ENCODE data around the gene LRP1.

Gene LRP1

DNA sequence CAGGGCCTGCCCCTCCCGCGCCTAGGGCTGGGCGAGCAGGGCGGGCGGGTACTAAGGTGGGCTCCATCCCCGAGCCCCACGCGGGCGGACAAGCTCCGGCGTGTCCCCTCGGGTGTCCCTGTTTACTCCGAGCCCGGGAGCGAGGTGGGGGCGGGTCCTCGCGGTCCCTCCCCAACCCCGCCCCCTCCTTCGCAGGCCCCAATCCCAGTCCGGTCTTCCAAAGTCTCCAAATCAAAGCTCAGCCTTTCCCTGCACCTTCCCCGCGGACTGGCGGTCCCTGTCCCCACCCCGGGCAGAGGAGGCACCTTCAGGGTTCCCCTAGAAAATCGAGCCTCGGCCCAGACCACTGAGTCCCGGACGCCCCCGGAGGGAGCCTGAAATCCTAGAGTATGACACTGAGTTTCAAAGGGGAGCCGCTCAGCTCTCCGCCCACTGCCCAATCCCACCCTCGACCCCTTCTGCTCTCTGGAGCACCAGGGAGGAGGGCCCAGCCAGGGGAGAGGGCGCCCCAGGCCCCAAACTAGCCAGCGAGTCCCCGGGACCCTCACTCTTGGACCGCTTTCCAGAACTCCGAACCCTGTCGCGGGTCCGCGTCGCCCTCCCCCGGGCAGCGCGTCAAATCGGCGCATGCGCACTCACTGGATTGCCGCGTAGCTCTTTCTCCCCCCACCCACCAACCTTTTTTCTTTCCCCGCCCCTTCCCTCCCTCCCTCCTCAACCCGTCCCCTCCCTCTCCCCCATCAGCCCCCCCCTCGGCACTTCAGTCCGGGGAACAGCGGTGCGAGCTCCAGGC lies at the start of gene LRP1:
Gene LRP1 (plus strand): TSS at position 758 of the 793 bp plus-strand sequence. CDS start 482 bp downstream, outside the sequence.
- DNase-seq (ENCODE audit: low spot score): peak; percentile 91

DNA sequence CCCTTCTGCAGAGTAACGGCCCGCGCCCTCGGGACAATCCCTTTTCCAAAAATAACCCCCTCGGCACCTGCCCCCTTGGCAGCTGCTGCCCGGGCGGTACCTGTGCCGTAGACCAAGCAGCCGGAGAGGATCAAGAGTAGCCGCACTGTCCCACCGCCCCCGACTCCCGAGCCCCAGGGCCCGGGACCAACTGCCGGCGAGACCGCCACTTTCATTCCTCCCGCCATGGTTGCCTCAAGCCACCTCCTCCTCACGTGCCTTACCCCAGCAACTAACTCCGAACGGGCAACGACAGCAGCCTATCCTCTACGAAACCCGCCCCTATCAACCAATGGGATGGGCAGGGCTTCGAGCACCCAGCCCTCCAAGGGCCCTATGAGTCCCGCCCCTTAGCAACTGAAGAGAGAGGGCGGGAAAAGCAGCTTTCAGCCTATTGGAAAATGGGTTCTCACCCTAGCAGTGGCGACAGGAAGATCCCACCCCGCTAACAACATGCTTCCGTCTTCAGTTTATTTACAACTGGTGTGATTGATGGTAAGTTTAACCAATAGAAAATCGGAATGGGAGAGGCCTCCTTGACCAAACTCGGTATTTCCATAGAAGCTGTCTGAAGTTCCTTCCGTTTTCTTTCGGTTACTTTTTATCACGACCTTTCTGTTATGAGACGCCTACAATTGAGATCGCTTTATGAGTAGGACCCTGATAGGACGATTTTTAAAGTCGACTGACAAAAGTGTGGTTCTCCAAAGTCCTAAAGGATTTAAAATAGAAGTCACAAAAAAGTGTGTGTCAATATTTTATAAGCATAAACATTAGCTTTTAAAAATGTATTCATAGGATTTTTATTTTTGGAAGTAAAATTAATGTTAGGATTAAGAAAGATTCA lies 49.5 kb upstream of the LRP1 start, which contains the start of gene NEMP1:
Gene NEMP1 (minus strand): TSS at position 273 of the 886 bp plus-strand sequence. CDS start 46 bp downstream, at position 227.
- peak; percentile 99 for DNase-seq (ENCODE audit: low spot score)

DNA sequence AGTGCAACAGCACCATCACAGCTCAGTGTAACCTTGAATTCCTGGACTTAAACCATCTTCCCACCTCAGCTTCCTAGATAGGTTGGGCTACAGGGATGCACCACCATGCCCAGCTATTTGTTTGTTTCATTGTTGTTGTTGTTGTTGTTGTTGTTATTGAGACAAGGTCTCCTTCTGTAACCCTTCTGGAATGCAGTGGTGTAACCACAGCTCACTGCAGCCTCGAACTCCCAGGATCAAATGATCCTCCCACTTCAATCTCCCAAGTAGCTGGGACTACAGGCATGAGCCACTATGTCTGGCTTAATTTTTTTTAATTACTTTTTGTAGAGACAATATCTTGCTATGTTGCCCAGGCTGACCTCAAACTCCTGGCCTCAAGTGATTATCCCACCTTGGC lies 48.5 kb upstream of the LRP1 start:
- DNase-seq (ENCODE audit: low spot score): no peak

GRCh38 chr12:57080855-57081254 lies 47.4 kb upstream of the LRP1 start:
- DNase-seq (ENCODE audit: low spot score): no peak

DNA sequence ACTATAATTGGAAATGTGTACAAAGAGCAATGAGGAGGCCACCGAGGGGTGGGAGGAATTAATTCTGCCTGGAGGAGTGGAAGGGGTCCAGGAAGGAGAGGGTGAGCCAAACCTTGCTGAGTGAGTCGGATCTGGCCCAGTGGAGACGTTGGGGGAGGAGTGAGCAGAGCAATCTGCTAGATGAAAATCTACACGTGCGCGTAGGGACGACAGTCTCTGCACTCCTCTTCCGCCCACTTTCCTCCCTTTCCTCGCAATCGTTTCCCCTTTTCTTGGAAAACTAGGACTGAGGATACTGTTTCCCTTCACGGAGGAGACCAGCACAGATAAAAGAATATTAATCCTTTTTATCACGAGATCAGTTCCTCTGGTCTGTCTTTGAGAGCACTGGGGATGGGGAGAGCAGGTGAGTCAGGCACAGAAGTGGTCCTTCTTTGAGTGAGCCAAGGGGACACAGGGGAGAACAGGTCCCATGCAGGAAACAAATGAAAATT lies 42.2 kb upstream of the LRP1 start:
- DNase-seq (ENCODE audit: low spot score): peak; percentile 19

DNA sequence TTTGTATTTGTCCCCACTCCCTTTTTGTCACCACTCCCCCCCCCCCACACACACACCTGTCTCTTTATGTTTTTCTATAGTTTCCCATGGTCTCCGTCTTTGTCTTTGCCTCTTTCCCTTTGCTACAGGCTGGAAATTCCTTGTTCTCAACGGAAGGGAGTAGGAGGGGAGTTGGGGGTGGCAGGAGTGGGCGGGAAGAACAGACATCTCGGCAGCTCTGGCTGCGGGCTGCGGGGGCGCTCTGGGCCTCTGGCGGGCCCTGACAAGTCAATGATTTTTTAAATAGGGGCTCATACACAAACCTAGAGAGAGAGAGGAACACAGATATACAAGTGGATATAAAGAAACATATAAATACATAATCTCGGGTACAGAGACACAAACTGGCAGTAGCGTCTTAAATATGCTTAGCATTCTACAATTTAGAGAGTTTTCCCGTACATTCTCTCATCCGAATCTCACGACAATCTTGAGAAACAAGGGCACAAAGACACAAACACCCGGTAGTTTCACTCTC lies 41.7 kb upstream of the LRP1 start:
- peak; percentile 78 for DNase-seq (ENCODE audit: low spot score)

- peak; percentile 84 for DNase-seq (ENCODE audit: low spot score)
Measured at GRCh38 chr12:57087010-57087690, 41.1 kb upstream of the LRP1 start.

DNA sequence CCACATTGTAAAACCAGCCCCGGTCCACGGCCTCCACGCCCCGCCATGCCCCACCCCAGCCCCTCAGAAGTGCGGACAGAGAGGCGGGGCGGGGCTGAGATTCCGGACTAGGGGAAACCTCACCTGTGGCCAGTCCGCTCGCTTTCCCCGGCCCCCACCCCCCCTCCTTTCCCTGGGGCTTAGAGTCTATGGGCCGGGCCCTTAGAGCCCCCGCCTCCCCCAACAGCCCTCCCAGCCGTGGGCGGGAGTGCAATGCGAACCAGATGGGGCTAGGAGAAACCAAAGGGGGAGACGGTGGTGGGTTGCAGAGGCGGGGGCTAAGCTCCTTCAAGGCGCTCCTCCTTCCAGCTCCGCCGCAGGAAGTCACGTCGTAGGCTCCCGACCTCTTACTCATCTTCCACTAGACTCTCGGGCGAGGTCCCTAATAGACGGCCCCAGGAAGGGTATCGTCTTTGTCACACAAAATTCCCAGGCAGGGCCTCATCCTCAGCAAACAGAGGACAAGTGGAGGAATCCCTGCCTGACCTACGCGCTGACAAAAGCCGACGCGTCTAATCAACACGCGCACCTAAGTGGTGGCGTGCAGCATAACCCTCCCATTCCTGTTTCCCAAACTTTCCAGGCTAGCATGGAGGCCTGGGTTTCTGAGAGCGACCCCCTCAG lies 40.5 kb upstream of the LRP1 start:
- DNase-seq (ENCODE audit: low spot score): peak; percentile 81

- peak; percentile 92 for DNase-seq (ENCODE audit: low spot score)
Measured at GRCh38 chr12:57088354-57089270, 39.7 kb upstream of the LRP1 start, which contains the start of gene NAB2. TSS of gene NAB2 (plus strand) at chr12:57089114. CDS start at chr12:57089272, 158 bp downstream.

DNA sequence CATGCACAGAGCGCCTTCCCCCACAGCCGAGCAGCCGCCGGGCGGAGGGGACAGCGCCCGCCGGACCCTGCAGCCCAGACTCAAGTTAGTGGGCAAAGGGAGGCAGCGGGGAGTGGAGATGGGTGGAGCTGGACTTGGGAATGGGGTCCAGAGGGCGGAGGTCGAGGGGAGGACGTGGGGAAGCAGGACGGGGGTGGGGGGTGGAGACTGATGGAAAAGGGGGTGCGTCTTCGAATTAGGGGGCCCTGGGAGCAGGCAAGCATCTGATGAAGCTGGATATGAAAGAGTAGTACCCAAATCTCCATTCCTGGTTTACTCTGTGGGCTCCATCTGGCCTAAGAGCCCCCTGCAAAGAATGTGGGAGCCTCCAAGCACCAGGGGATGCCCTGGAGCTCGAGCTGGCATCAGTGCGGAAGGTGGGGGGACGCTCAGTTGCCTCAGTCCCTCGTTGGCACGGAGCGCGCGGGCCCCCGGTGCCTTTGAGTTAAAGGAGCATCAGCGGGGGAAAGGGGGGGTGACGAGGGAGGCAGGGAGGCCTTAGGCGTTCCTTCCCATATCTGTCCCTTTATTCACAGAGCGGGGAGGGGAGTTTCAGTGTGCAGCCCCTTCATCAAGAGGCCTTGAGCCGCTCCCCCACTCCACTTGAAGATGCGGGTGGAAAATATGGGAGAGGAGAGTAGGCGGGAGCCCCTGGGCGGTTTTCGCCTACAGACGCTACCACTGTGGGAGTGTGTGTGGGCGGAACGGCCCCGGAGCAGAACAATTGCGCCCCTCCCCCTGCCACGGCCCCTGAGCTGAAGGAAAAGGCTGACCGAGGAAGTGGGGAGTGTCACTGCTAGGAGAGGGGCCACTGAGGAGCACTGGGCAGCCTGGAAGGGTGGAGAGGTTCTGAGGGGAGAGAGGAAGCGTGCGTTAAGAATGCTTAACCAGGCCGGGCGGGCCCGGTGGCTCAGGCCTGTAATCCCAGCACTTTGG lies 38.7 kb upstream of the LRP1 start:
- peak; percentile 65 for DNase-seq (ENCODE audit: low spot score)

GRCh38 chr12:57090490-57090889 lies 37.8 kb upstream of the LRP1 start:
- peak; percentile 16 for DNase-seq (ENCODE audit: low spot score)

- DNase-seq (ENCODE audit: low spot score): peak; percentile 54
Measured at GRCh38 chr12:57090924-57091637, 37.2 kb upstream of the LRP1 start.

- no peak for DNase-seq (ENCODE audit: low spot score)
Measured at GRCh38 chr12:57091638-57092528, 36.4 kb upstream of the LRP1 start.

GRCh38 chr12:57092529-57092862 lies 35.8 kb upstream of the LRP1 start:
- DNase-seq (ENCODE audit: low spot score): no peak

DNA sequence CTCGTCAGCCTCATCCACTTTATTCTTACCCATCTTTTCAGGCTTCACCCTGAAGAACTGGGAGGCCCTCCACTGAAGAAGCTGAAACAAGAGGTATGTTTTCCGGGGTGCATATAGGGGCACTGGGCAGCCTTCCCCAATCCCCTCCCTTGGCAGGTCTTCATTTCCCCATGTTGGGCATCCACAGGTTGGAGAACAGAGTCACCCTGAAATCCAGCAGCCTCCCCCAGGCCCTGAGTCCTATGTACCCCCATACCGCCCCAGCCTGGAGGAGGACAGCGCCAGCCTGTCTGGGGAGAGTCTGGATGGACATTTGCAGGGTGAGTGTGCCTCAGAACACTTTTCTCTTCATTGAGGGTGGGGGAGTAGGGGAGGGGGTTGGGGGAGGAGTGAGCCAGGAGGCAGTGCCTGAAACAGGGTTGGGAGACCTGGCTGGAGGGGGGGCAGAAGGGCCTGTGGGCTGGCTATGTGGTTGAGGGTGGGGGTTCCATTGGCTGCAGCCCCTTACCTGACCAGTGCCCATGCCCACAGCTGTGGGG lies 35.3 kb upstream of the LRP1 start:
- DNase-seq (ENCODE audit: low spot score): no peak

DNA sequence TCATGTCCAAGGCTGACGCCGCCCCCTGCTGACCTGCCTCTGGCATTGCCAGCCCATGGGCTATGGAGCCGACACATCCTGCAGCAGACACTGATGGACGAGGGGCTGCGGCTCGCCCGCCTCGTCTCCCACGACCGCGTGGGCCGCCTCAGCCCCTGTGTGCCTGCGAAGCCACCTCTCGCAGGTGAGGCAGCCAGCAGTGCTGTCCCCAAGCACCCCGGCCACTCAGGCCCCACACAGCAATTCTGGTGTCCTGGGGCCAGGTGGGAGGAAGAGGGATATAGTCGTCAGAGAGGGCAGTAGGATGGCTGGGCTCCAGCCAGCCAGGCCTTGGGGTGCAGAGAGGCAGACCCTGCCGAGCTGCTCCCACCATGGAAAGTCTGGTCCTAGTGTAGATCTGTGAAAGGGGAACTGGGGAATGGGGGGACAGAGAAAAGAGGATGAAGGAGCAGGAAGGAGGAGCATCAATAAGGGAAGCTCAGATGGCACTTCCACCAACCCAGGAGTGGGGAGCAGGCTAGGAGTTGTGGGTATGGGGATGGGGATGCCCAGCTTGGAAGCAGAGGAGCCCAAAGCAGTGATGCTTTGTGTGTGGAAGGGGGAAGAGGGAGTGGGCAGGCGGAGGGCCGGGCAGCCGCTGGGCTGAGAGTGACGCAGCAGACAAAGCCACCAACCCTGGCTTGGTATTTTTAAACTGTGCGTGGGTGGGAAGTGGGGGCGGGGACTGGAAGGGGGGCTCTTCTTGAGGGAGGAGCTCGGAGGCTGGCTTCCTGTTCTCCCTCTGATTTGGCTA lies 34.7 kb upstream of the LRP1 start:
- peak; percentile 97 for DNase-seq (ENCODE audit: low spot score)
